Inflammatory macrophage treated with lipopolysaccharide for 1 hour (primary cell): Measurements from ENCODE around the gene MRPS17.

ENCODE experiments used
- DNase-seq, 2 donors: peaks; one replicate each; pipeline ENCODE4 v3.0.0-alpha.2; 2020 to 2022

The MRPS17 gene

GRCh38 chr7:55973747-55974250 is 22.1 kb downstream of the MRPS17 start:
- DNase-seq: no peak

- DNase-seq: no peak
These were observed 24.4 kb downstream of the MRPS17 start for GRCh38 chr7:55975988-55976633.

- DNase-seq: no peak
These were observed 26.2 kb downstream of the MRPS17 start for GRCh38 chr7:55977831-55978230.

- no peak for DNase-seq
These were observed 28.6 kb downstream of the MRPS17 start for GRCh38 chr7:55980266-55980665.

- DNase-seq: peak in 1 of 2 donors; percentile 1
These were observed 31.9 kb downstream of the MRPS17 start for GRCh38 chr7:55983537-55983936.

GRCh38 chr7:55992346-55992745 is 40.7 kb downstream of the MRPS17 start:
- no peak for DNase-seq

GRCh38 chr7:55996856-55997500 is 45.3 kb downstream of the MRPS17 start:
- DNase-seq: no peak

- DNase-seq: no peak
These were observed 52.1 kb downstream of the MRPS17 start for GRCh38 chr7:56003749-56004148.
